HepG2 (cell line): Measurements from ENCODE around the gene ZNF512B. TPM values are rescaled to one million over a fixed set of nuclear protein-coding genes. Genes with fewer than 3 reads are reported as not detected.

Experiments
- AGO2 ChIP-seq: fragments of 200-400 bp; formaldehyde crosslinking; optimal IDR thresholded peaks from 2 replicates; pipeline ENCODE3; 2017; ENCODE audit warnings: mild to moderate bottlenecking, low read depth, low read length, moderate library complexity
- DNMT1 ChIP-seq: sonication (generic); formaldehyde crosslinking; IDR thresholded peaks from 2 replicates; pipeline ENCODE4 v1.5.1; 2020; ENCODE audit warnings: mild to moderate bottlenecking, missing genetic modification reagents
- GFI1 ChIP-seq: sonication (generic); formaldehyde crosslinking; IDR thresholded peaks from 2 replicates; pipeline ENCODE4 v1.5.0; 2020; ENCODE audit warnings: missing genetic modification reagents, mild to moderate bottlenecking, borderline replicate concordance
- HIVEP1 ChIP-seq: sonication (generic); formaldehyde crosslinking; IDR thresholded peaks from 2 replicates; pipeline ENCODE4 v1.4.0; 2020; ENCODE audit warnings: mild to moderate bottlenecking, missing genetic modification reagents
- HNRNPK ChIP-seq: fragments of 200-400 bp; formaldehyde crosslinking; IDR thresholded peaks from 2 replicates; pipeline ENCODE4 v1.6.1; 2018; ENCODE audit warnings: low read length, low read depth, moderate library complexity, mild to moderate bottlenecking; ENCODE audit not compliant: poor library complexity, severe bottlenecking
- MYNN ChIP-seq: sonication (generic); formaldehyde crosslinking; IDR thresholded peaks from 2 replicates; pipeline ENCODE4 v1.4.0; 2020; ENCODE audit warnings: mild to moderate bottlenecking, low read depth, missing genetic modification reagents
- NR2F6 ChIP-seq, 2 experiments: IDR thresholded peaks; 2 replicates each; pipeline ENCODE4 v1.6.1; 2016; ENCODE audit warnings: antibody characterized with exemption in 1 of 2, mild to moderate bottlenecking in 1 of 2
- REL ChIP-seq: sonication (generic); formaldehyde crosslinking; conservative IDR thresholded peaks from 2 replicates; pipeline ENCODE4 v1.8.0; 2022; ENCODE audit warnings: mild to moderate bottlenecking, missing genetic modification reagents, moderate library complexity
- SMARCC2 ChIP-seq: fragments of 450-650 bp; IDR thresholded peaks from 2 replicates; pipeline ENCODE4 v1.6.1; 2017; ENCODE audit warnings: antibody characterized with exemption, mild to moderate bottlenecking
- U2AF2 ChIP-seq: fragments of 200-400 bp; formaldehyde crosslinking; IDR thresholded peaks from 2 replicates; pipeline ENCODE4 v1.6.1; 2017; ENCODE audit warnings: low read depth, mild to moderate bottlenecking, low read length
- ZNF121 ChIP-seq: sonication (generic); formaldehyde crosslinking; IDR thresholded peaks from 2 replicates; pipeline ENCODE4 v1.5.0; 2020; ENCODE audit warnings: mild to moderate bottlenecking, missing genetic modification reagents
- ZNF512 ChIP-seq: sonication (generic); formaldehyde crosslinking; IDR thresholded peaks from 2 replicates; pipeline ENCODE4 v1.4.0; 2020; ENCODE audit warnings: mild to moderate bottlenecking, missing genetic modification reagents
- ZNF720 ChIP-seq: sonication (generic); formaldehyde crosslinking; IDR thresholded peaks from 2 replicates; pipeline ENCODE4 v1.4.0; 2020; ENCODE audit warnings: missing genetic modification reagents
- polyA plus RNA-seq, 8 experiments: library from polyadenylated mRNA; depleted of rRNA in 3 of 8; stranded (reverse) in 7 of 8; unstranded in 1 of 8; fragments of >200 nt; fragmentation: Illumina TruSeq in 4 of 8; extraction: Trizol in 4 of 8; gene quantifications; 2 replicates each; pipeline versions ENCODE4 v1.2.1 to v1.2.3, GENCODE V29; 2011 to 2016; ENCODE audit warnings: low read depth in 4 of 8, missing spikeins in 1 of 8, mixed read lengths in 1 of 8; ENCODE audit not compliant: insufficient read depth in 1 of 8
- total RNA-seq, 5 experiments: library from RNA; depleted of rRNA; stranded (reverse); fragments of >200 nt; fragmentation: Illumina TruSeq; extraction: Trizol; gene quantifications; 2 replicates each; pipeline ENCODE4 v1.2.3, GENCODE V29; 2016; ENCODE audit warnings: low read depth in 1 of 5
- TF ChIP-seq, protein P1 (sequence below): sonication (generic); formaldehyde crosslinking; IDR thresholded peaks from 2 replicates; pipeline ENCODE4 v1.4.0; 2020; ENCODE audit warnings: mild to moderate bottlenecking, missing genetic modification reagents, borderline replicate concordance
- TF ChIP-seq, protein P2 (sequence below): sonication (generic); formaldehyde crosslinking; IDR thresholded peaks from 2 replicates; pipeline ENCODE4 v1.4.0; 2020; ENCODE audit warnings: missing genetic modification reagents, mild to moderate bottlenecking, borderline replicate concordance

ZNF512B gene
- total and polyA plus RNA-seq, 2 of the 13 experiments (the other 11 are each of a cell fraction or from before 2014, with no cell fraction given): 11.5 to 30.6 TPM

- TF ChIP-seq GFI1 (CRISPR knock-in tag): peak; percentile 66
- no peak; the same call in 1 of the 2 replicates for TF ChIP-seq DNMT1 (CRISPR knock-in tag)
- TF ChIP-seq HNRNPK: no peak
- TF ChIP-seq AGO2: peak; percentile 97
- TF ChIP-seq, protein P1, sequence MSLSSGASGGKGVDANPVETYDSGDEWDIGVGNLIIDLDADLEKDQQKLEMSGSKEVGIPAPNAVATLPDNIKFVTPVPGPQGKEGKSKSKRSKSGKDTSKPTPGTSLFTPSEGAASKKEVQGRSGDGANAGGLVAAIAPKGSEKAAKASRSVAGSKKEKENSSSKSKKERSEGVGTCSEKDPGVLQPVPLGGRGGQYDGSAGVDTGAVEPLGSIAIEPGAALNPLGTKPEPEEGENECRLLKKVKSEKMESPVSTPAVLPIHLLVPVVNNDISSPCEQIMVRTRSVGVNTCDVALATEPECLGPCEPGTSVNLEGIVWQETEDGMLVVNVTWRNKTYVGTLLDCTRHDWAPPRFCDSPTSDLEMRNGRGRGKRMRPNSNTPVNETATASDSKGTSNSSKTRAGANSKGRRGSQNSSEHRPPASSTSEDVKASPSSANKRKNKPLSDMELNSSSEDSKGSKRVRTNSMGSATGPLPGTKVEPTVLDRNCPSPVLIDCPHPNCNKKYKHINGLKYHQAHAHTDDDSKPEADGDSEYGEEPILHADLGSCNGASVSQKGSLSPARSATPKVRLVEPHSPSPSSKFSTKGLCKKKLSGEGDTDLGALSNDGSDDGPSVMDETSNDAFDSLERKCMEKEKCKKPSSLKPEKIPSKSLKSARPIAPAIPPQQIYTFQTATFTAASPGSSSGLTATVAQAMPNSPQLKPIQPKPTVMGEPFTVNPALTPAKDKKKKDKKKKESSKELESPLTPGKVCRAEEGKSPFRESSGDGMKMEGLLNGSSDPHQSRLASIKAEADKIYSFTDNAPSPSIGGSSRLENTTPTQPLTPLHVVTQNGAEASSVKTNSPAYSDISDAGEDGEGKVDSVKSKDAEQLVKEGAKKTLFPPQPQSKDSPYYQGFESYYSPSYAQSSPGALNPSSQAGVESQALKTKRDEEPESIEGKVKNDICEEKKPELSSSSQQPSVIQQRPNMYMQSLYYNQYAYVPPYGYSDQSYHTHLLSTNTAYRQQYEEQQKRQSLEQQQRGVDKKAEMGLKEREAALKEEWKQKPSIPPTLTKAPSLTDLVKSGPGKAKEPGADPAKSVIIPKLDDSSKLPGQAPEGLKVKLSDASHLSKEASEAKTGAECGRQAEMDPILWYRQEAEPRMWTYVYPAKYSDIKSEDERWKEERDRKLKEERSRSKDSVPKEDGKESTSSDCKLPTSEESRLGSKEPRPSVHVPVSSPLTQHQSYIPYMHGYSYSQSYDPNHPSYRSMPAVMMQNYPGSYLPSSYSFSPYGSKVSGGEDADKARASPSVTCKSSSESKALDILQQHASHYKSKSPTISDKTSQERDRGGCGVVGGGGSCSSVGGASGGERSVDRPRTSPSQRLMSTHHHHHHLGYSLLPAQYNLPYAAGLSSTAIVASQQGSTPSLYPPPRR (CRISPR knock-in tag): peak; percentile 84
- TF ChIP-seq SMARCC2: no peak
- TF ChIP-seq HIVEP1: peak; percentile 91
- TF ChIP-seq, protein P2, sequence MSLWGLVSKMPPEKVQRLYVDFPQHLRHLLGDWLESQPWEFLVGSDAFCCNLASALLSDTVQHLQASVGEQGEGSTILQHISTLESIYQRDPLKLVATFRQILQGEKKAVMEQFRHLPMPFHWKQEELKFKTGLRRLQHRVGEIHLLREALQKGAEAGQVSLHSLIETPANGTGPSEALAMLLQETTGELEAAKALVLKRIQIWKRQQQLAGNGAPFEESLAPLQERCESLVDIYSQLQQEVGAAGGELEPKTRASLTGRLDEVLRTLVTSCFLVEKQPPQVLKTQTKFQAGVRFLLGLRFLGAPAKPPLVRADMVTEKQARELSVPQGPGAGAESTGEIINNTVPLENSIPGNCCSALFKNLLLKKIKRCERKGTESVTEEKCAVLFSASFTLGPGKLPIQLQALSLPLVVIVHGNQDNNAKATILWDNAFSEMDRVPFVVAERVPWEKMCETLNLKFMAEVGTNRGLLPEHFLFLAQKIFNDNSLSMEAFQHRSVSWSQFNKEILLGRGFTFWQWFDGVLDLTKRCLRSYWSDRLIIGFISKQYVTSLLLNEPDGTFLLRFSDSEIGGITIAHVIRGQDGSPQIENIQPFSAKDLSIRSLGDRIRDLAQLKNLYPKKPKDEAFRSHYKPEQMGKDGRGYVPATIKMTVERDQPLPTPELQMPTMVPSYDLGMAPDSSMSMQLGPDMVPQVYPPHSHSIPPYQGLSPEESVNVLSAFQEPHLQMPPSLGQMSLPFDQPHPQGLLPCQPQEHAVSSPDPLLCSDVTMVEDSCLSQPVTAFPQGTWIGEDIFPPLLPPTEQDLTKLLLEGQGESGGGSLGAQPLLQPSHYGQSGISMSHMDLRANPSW (CRISPR knock-in tag): no peak; the same call in 1 of the 2 replicates
- TF ChIP-seq U2AF2: 0 out of 2 replicates have a peak, but pooled peaks have one; percentile 57
- no peak for TF ChIP-seq REL (CRISPR knock-in tag)
- no peak; the same call in 1 of the 2 replicates for TF ChIP-seq NR2F6 (IDR thresholded peaks at IDR 0.05)
- peak; percentile 82 for TF ChIP-seq NR2F6 (CRISPR knock-in tag; IDR thresholded peaks at IDR 0.05)
- peak; percentile 79 for TF ChIP-seq ZNF121 (CRISPR knock-in tag)
- no peak for TF ChIP-seq ZNF720 (CRISPR knock-in tag)
- peak; percentile 73; the same call in 1 of the 2 replicates for TF ChIP-seq ZNF512 (CRISPR knock-in tag)
- TF ChIP-seq MYNN (CRISPR knock-in tag): peak; percentile 80
Measured at GRCh38 chr20:63973636-63974401, 4.1 kb upstream of the ZNF512B start (continued).
